Vagina (tissue), 2 donors: ENCODE data around the gene TMEM165. TPM values are rescaled to one million over a fixed set of nuclear protein-coding genes. Genes with fewer than 3 reads are reported as not detected.
"Not testable (repeated sequence)": the region's sequence is repeated elsewhere in the genome, so short reads cannot be mapped to it uniquely, and the experiment has no call there.

Source experiments
- DNase-seq, 2 donors: peaks; one replicate each; pipeline ENCODE4 v3.0.0-alpha.2; 2017; ENCODE audit errors: extremely low spot score in 2 of 2
- H3K27ac ChIP-seq: fragments of 200-600 bp; sonication (generic); one replicate; pipeline ENCODE4 v1.5.1; 2019
- H3K27me3 ChIP-seq: fragments of 200-600 bp; sonication (generic); one replicate; pipeline ENCODE4 v1.5.1; 2019
- H3K36me3 ChIP-seq, 2 donors: fragments of 200-600 bp; sonication (generic); one replicate each; pipeline ENCODE4 v1.5.1; 2017 to 2019
- H3K4me1 ChIP-seq: fragments of 200-600 bp; sonication (generic); one replicate; pipeline ENCODE4 v1.5.1; 2019
- H3K4me3 ChIP-seq, 2 donors: fragments of 200-600 bp; sonication (generic); 1 replicate in 1 of 2; 2 replicates in 1 of 2; pipeline ENCODE4 v1.5.1; 2016 to 2019
- H3K9me3 ChIP-seq: fragments of 200-600 bp; sonication (generic); one replicate; pipeline ENCODE4 v1.5.1; 2019
- POLR2A ChIP-seq, 2 donors: fragments of 450-650 bp; IDR thresholded peaks; one replicate each; pipeline ENCODE4 v1.6.1; 2017; ENCODE audit warnings: antibody characterized with exemption in 2 of 2, mild to moderate bottlenecking in 2 of 2, moderate library complexity in 2 of 2
- POLR2AphosphoS5 ChIP-seq, 2 donors: sonication (generic); formaldehyde crosslinking; IDR thresholded peaks; one replicate each; pipeline ENCODE4 v1.9.0; 2017; ENCODE audit warnings: antibody characterized with exemption in 2 of 2, mild to moderate bottlenecking in 2 of 2, low read depth in 1 of 2; ENCODE audit not compliant: insufficient read depth in 1 of 2
- intact Hi-C: fragments of 100-400 bp; cut with DNase I; formaldehyde crosslinking; loops from one replicate; pipeline ENCODE4 v1.15.1; 2023
- total RNA-seq: library from RNA; depleted of rRNA; stranded (reverse); fragments of >200 nt; gene quantifications from one replicate; pipeline ENCODE4 v1.2.3, GENCODE V29; 2016
- TF ChIP-seq, protein P1 (sequence below), 3 experiments: fragments of 450-650 bp in 2 of 3; fragments of 200-600 bp in 1 of 3; sonication (generic) in 1 of 3; IDR thresholded peaks; one replicate each; pipeline ENCODE4 v1.5.1; 2017 to 2019; ENCODE audit warnings: antibody characterized with exemption in 3 of 3, mild to moderate bottlenecking in 2 of 3, moderate library complexity in 2 of 3

The TMEM165 gene
- total RNA-seq, 1 donor from 2014 or later, result 171 TPM

- no peak for DNase-seq
These were observed 47.3 kb upstream of the TMEM165 start for GRCh38 chr4:55348466-55348865.

DNA sequence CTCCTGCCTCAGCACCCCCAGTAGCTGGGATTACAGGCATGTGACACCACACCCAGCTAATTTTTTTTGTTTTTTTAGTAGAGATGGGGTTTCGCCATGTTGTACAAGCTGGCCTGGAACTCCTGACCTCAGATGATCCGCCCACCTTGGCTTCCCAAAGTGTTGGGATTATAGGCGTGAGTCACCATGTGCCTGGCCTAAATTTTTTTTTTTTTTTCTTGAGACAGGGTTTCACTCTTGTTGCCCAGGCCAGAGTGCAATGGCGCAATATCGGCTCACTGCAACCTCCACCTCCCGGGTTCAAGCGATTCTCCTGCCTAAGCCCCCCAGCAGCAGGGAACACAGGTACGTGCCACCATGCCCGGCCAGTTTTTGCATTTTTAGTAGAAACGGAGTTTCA is 44.9 kb upstream of the TMEM165 start:
- DNase-seq, H3K4me3 ChIP-seq, H3K9me3 ChIP-seq, H3K27me3 ChIP-seq, H3K27ac ChIP-seq, H3K36me3 ChIP-seq: not testable (repeated sequence)
- peaks cover 23% of the 10 kb centered on the region for H3K4me1 ChIP-seq
- intact Hi-C loops, result loop anchor here (10.0 kb wide), 1 partner anchor 504 kb away; the partner anchor contains the start of gene EXOC1

More at GRCh38 chr4:55348466-55348865, 47.3 kb upstream of the TMEM165 start:
- TF ChIP-seq POLR2AphosphoS5 (IDR thresholded peaks at IDR 0.05; ENCODE audit: insufficient read depth in 1 of 2, low read depth in 1 of 2) (no peak), POLR2A (IDR thresholded peaks at IDR 0.05) (no peak)
- TF ChIP-seq, protein P1, sequence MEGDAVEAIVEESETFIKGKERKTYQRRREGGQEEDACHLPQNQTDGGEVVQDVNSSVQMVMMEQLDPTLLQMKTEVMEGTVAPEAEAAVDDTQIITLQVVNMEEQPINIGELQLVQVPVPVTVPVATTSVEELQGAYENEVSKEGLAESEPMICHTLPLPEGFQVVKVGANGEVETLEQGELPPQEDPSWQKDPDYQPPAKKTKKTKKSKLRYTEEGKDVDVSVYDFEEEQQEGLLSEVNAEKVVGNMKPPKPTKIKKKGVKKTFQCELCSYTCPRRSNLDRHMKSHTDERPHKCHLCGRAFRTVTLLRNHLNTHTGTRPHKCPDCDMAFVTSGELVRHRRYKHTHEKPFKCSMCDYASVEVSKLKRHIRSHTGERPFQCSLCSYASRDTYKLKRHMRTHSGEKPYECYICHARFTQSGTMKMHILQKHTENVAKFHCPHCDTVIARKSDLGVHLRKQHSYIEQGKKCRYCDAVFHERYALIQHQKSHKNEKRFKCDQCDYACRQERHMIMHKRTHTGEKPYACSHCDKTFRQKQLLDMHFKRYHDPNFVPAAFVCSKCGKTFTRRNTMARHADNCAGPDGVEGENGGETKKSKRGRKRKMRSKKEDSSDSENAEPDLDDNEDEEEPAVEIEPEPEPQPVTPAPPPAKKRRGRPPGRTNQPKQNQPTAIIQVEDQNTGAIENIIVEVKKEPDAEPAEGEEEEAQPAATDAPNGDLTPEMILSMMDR (IDR thresholded peaks at IDR 0.05), result no peak
- Histone ChIP-seq H3K27me3 (no peaks in the 10 kb centered on the region), H3K36me3 (no peaks in the 10 kb centered on the region), H3K9me3 (no peaks in the 10 kb centered on the region), H3K4me3 (no peak overlapping the region), H3K4me1 (peaks cover 23% of the 10 kb centered on the region), H3K27ac (no peak overlapping the region)
- intact Hi-C loops, result loop anchor here (10.0 kb wide), 1 partner anchor 46 kb away; the partner anchor contains the start of gene TMEM165

- no peaks in the 10 kb centered on the region for H3K9me3 ChIP-seq
- no peak overlapping the region for H3K27ac ChIP-seq
- H3K4me1 ChIP-seq, result peaks cover 22% of the 10 kb centered on the region
- H3K27me3 ChIP-seq, result no peaks in the 10 kb centered on the region
- H3K4me3 ChIP-seq, result no peak overlapping the region
- intact Hi-C loops, result loop anchor here (10.0 kb wide), 1 partner anchor 503 kb away; the partner anchor contains the start of gene EXOC1
- TF ChIP-seq POLR2A (IDR thresholded peaks at IDR 0.05), result no peak
- no peak for TF ChIP-seq POLR2AphosphoS5 (IDR thresholded peaks at IDR 0.05; ENCODE audit: insufficient read depth in 1 of 2, low read depth in 1 of 2)
- TF ChIP-seq, protein P1 (IDR thresholded peaks at IDR 0.05), result no peak
- no peak for DNase-seq
- H3K36me3 ChIP-seq, result no peaks in the 10 kb centered on the region
These were observed 43.9 kb upstream of the TMEM165 start for GRCh38 chr4:55351824-55352223.

- H3K4me1 ChIP-seq, result peaks cover 20% of the 10 kb centered on the region
- intact Hi-C loops, result loop anchor here (10.0 kb wide), 1 partner anchor 502 kb away; the partner anchor contains the start of gene EXOC1
- H3K9me3 ChIP-seq, result no peaks in the 10 kb centered on the region
- H3K4me3 ChIP-seq, result no peak overlapping the region
- no peak for DNase-seq
- H3K27ac ChIP-seq, result no peak overlapping the region
- TF ChIP-seq, protein P1 (IDR thresholded peaks at IDR 0.05), result no peak
- no peak for TF ChIP-seq POLR2AphosphoS5 (IDR thresholded peaks at IDR 0.05; ENCODE audit: insufficient read depth in 1 of 2, low read depth in 1 of 2)
- no peak for TF ChIP-seq POLR2A (IDR thresholded peaks at IDR 0.05)
- H3K36me3 ChIP-seq, result no peaks in the 10 kb centered on the region
- H3K27me3 ChIP-seq, result no peaks in the 10 kb centered on the region
These were observed 43.0 kb upstream of the TMEM165 start for GRCh38 chr4:55352726-55353125.

- peaks cover 20% of the 10 kb centered on the region for H3K4me1 ChIP-seq
- not testable (repeated sequence) for H3K27me3 ChIP-seq, H3K27ac ChIP-seq, H3K9me3 ChIP-seq, H3K36me3 ChIP-seq, H3K4me3 ChIP-seq, DNase-seq
- intact Hi-C loops, result loop anchor here (10.0 kb wide), 1 partner anchor 502 kb away; the partner anchor contains the start of gene EXOC1
These were observed 42.5 kb upstream of the TMEM165 start for GRCh38 chr4:55353228-55353747.

GRCh38 chr4:55354648-55355047 is 41.1 kb upstream of the TMEM165 start:
- intact Hi-C loops, result loop anchor here (10.0 kb wide), 1 partner anchor 500 kb away; the partner anchor contains the start of gene EXOC1
- H3K27ac ChIP-seq, result no peak overlapping the region
- no peaks in the 10 kb centered on the region for H3K27me3 ChIP-seq
- TF ChIP-seq POLR2AphosphoS5 (IDR thresholded peaks at IDR 0.05; ENCODE audit: insufficient read depth in 1 of 2, low read depth in 1 of 2) (no peak), POLR2A (IDR thresholded peaks at IDR 0.05) (no peak)
- TF ChIP-seq, protein P1 (IDR thresholded peaks at IDR 0.05), result no peak
- peak in 1 of 2 donors; percentile 10 for DNase-seq
- no peaks in the 10 kb centered on the region for H3K36me3 ChIP-seq
- no peak overlapping the region for H3K4me3 ChIP-seq
- no peaks in the 10 kb centered on the region for H3K9me3 ChIP-seq
- H3K4me1 ChIP-seq, result peaks cover 26% of the 10 kb centered on the region
